K562 (cell line): ENCODE results near the gene CLSTN1. TPM values are rescaled to one million over a fixed set of nuclear protein-coding genes. Genes with fewer than 3 reads are reported as not detected.

ENCODE experiments used
- AFF1 ChIP-seq, 2 experiments: fragments of 450-650 bp; IDR thresholded peaks; 2 replicates each; pipeline ENCODE4 v1.6.1; 2018; ENCODE audit warnings: mild to moderate bottlenecking in 2 of 2, low read depth in 1 of 2; ENCODE audit not compliant: partially characterized antibody in 2 of 2
- BHLHE40 ChIP-seq: IDR thresholded peaks from 2 replicates; pipeline ENCODE4 v1.6.1; 2011; ENCODE audit warnings: low read length, improper control_type of control experiment
- FOXP1 ChIP-seq: sonication (generic); formaldehyde crosslinking; IDR thresholded peaks from 2 replicates; pipeline ENCODE4 v1.8.0; 2022; ENCODE audit warnings: mild to moderate bottlenecking, missing genetic modification reagents
- HNRNPUL1 ChIP-seq: fragments of 200-400 bp; formaldehyde crosslinking; IDR thresholded peaks from 2 replicates; pipeline ENCODE4 v1.6.1; 2017; ENCODE audit warnings: low read length
- MAFF ChIP-seq: IDR thresholded peaks from 2 replicates; pipeline ENCODE4 v1.6.1; 2012; ENCODE audit warnings: low read length, improper control_type of control experiment
- MAFK ChIP-seq: IDR thresholded peaks from 2 replicates; pipeline ENCODE4 v1.6.1; 2011; ENCODE audit warnings: low read length, improper control_type of control experiment
- RBBP5 ChIP-seq: fragments of 200-600 bp; sonication (generic); IDR thresholded peaks from 2 replicates; pipeline ENCODE4 v1.6.1; 2012; ENCODE audit warnings: borderline replicate concordance, mild to moderate bottlenecking, low read length, control low read depth, inconsistent platforms; ENCODE audit not compliant: insufficient read depth, poor library complexity, severe bottlenecking
- SMARCB1 ChIP-seq: IDR thresholded peaks from 2 replicates; pipeline ENCODE4 v1.6.1; 2011; ENCODE audit warnings: improper control_type of control experiment, low read depth; ENCODE audit not compliant: insufficient read length
- TAF1 ChIP-seq: IDR thresholded peaks from 2 replicates; pipeline ENCODE4 v1.6.1; 2011; ENCODE audit warnings: mild to moderate bottlenecking, low read length, moderate library complexity; ENCODE audit not compliant: insufficient read depth, control insufficient read depth, severe bottlenecking; ENCODE audit errors: extremely low read depth
- TAF15 ChIP-seq: fragments of 200-400 bp; formaldehyde crosslinking; IDR thresholded peaks from 2 replicates; pipeline ENCODE4 v1.6.1; 2017; ENCODE audit warnings: mild to moderate bottlenecking, low read depth, low read length, moderate library complexity
- WHSC1 ChIP-seq: IDR thresholded peaks from one replicate; pipeline ENCODE4 v1.6.1; 2012; ENCODE audit warnings: low read length, control low read depth, inconsistent platforms
- ZBTB8A ChIP-seq: fragments of 450-650 bp; IDR thresholded peaks from 2 replicates; pipeline ENCODE4 v1.6.1; 2018; ENCODE audit warnings: mild to moderate bottlenecking, moderate library complexity; ENCODE audit not compliant: partially characterized antibody
- ZNF12 ChIP-seq: sonication (generic); formaldehyde crosslinking; IDR thresholded peaks from 2 replicates; pipeline ENCODE4 v1.4.0; 2020; ENCODE audit warnings: mild to moderate bottlenecking, missing genetic modification reagents
- ZNF140 ChIP-seq: fragments of 250-450 bp; sonication (Bioruptor Pico); IDR thresholded peaks from 2 replicates; pipeline ENCODE4 v1.8.0; 2021; ENCODE audit warnings: moderate library complexity, mild to moderate bottlenecking, inconsistent platforms
- ZNF318 ChIP-seq, 2 experiments: fragments of 450-650 bp; IDR thresholded peaks; 2 replicates each; pipeline ENCODE4 v1.6.1; 2016; ENCODE audit warnings: mild to moderate bottlenecking in 2 of 2, borderline replicate concordance in 1 of 2, low read depth in 1 of 2, moderate library complexity in 1 of 2
- ZNF431 ChIP-seq: sonication (generic); formaldehyde crosslinking; IDR thresholded peaks from 2 replicates; pipeline ENCODE4 v1.8.0; 2022; ENCODE audit warnings: mild to moderate bottlenecking, missing genetic modification reagents
- polyA plus RNA-seq, 8 experiments: library from polyadenylated mRNA; depleted of rRNA in 4 of 8; stranded (reverse) in 5 of 8; unstranded in 3 of 8; fragments of >200 nt; fragmentation: Nextera tagmentation in 2 of 8; fragmentation: Illumina TruSeq in 1 of 8; extraction: Ambion mirVana in 2 of 8; extraction: Trizol in 1 of 8; gene quantifications; 2 replicates each; pipeline versions ENCODE4 v1.2.1 to v1.2.3, GENCODE V29; 2011 to 2014; ENCODE audit warnings: inconsistent platforms in 1 of 8, missing spikeins in 1 of 8
- total RNA-seq, 7 experiments: library from RNA; depleted of rRNA in 6 of 7; stranded (reverse); fragments of >200 nt in 6 of 7; fragmentation: Illumina TruSeq in 2 of 7; extraction: Trizol in 2 of 7; gene quantifications; 2 replicates each; pipeline versions ENCODE4 v1.2.1 to v1.2.3, GENCODE V29; 2011 to 2021; ENCODE audit warnings: low replicate concordance in 1 of 7

The CLSTN1 gene
- total and polyA plus RNA-seq, 9 of the 15 experiments (the other 6 are each of a cell fraction or from before 2014, with no cell fraction given), result 1.1 to 32.5 (median 13.3) TPM

- TF ChIP-seq ZNF318 (IDR thresholded peaks at IDR 0.05; ENCODE audit: borderline replicate concordance in 1 of 2, low read depth in 1 of 2) (no peak), TAF1 (peak; percentile 73), ZNF12 (CRISPR knock-in tag) (no peak), HNRNPUL1 (no peak), MAFF (no peak), TAF15 (no peak), SMARCB1 (no peak), AFF1 (IDR thresholded peaks at IDR 0.05; ENCODE audit: low read depth in 1 of 2, partially characterized antibody in 2 of 2) (no peak), ZBTB8A (no peak), WHSC1 (no peak), MAFK (no peak), BHLHE40 (no peak), ZNF431 (CRISPR knock-in tag) (no peak), ZNF140 (CRISPR knock-in tag) (no peak), RBBP5 (no peak), FOXP1 (CRISPR knock-in tag) (0 out of 2 replicates have a peak, but pooled peaks have one; percentile 24)
These were observed at the start of gene CLSTN1 (continued) for GRCh38 chr1:9823943-9824701.
